Endothelial cell of umbilical vein (primary cell): ENCODE measurements around the gene AIG1. TPM values are rescaled to one million over a fixed set of nuclear protein-coding genes. Genes with fewer than 3 reads are reported as not detected.

Experiments used
- BruUV-seq: library from RNA; stranded (reverse); fragments of 400-500 nt; replicated peaks from 2 replicates; lab custom pipeline; 2021; lab: Mats Ljungman, UMichigan
- CTCF ChIA-PET: fragments of 300-600, 350-600 bp; sonication (Branson Sonifier 250); formaldehyde crosslinking; loops from one replicate; lab custom pipeline; 2021; ENCODE audit warnings: antibody characterized with exemption, inconsistent platforms; lab: Charles Lee
- POLR2A ChIA-PET: fragments of 300-600, 350-600 bp; sonication (Branson Sonifier 250); formaldehyde crosslinking; loops from one replicate; lab custom pipeline; 2021; ENCODE audit warnings: antibody characterized with exemption, inconsistent platforms; lab: Charles Lee
- DNase-seq: peaks from one replicate; pipeline ENCODE4 v3.0.0-alpha.2; 2011; ENCODE audit warnings: low read depth, low spot score
- FAIRE-seq: peaks from 2 replicates; lab custom pipeline; 2011; peaks lifted over from hg19 to GRCh38; lab: Jason Lieb, UNC
- H2AFZ ChIP-seq: 2 replicates; pipeline ENCODE4 v1.6.0; 2012; ENCODE audit warnings: low read depth, low read length, control low read depth, inconsistent platforms
- H3K27ac ChIP-seq: 2 replicates; pipeline ENCODE4 v1.5.1; 2011; ENCODE audit warnings: low read depth, mild to moderate bottlenecking, control low read depth, low read length, moderate library complexity; ENCODE audit not compliant: insufficient read depth
- H3K27me3 ChIP-seq, 2 experiments: 2 replicates each; pipeline versions ENCODE4 v1.6.0 to v1.6.1; 2011; ENCODE audit warnings: low read length in 2 of 2, mixed read lengths in 1 of 2; ENCODE audit not compliant: control insufficient read depth in 2 of 2, insufficient read depth in 2 of 2
- H3K36me3 ChIP-seq, 2 experiments: 2 replicates in 1 of 2; 3 replicates in 1 of 2; pipeline ENCODE4 v1.5.1; 2011; ENCODE audit warnings: low read length in 2 of 2, mild to moderate bottlenecking in 1 of 2, moderate library complexity in 1 of 2; ENCODE audit not compliant: control insufficient read depth in 2 of 2, insufficient read depth in 2 of 2; ENCODE audit errors: extremely low read depth in 1 of 2
- H3K4me1 ChIP-seq: 3 replicates; pipeline ENCODE4 v1.5.1; 2011; ENCODE audit warnings: mild to moderate bottlenecking, low read length; ENCODE audit not compliant: control insufficient read depth, insufficient read depth; ENCODE audit errors: extremely low read depth
- H3K4me2 ChIP-seq: 2 replicates; pipeline ENCODE4 v1.6.1; 2011; ENCODE audit warnings: low read length, control low read depth, mixed read lengths; ENCODE audit not compliant: insufficient read depth
- H3K4me3 ChIP-seq, 3 experiments: fragments of 200-600 bp in 1 of 3; sonication (generic), shearing (Covaris generic) in 1 of 3; replicated peaks in 1 of 3; 2 replicates each; pipeline ENCODE4 v1.5.1; 2011 to 2016; ENCODE audit warnings: control low read depth in 3 of 3, low read length in 3 of 3, mild to moderate bottlenecking in 2 of 3, inconsistent platforms in 1 of 3, low read depth in 1 of 3, moderate library complexity in 1 of 3; ENCODE audit not compliant: insufficient read depth in 1 of 3
- H3K79me2 ChIP-seq: 2 replicates; pipeline ENCODE4 v1.6.0; 2012; ENCODE audit warnings: low read length, inconsistent platforms; ENCODE audit not compliant: control insufficient read depth, insufficient read depth
- H3K9ac ChIP-seq: replicated peaks from 2 replicates; pipeline ENCODE3; 2011; ENCODE audit warnings: low read length, control low read depth; ENCODE audit not compliant: insufficient read depth; ENCODE audit errors: extremely low read depth
- H3K9me1 ChIP-seq: replicated peaks from 3 replicates; pipeline ENCODE4 v1.6.0; 2011; ENCODE audit warnings: mild to moderate bottlenecking, low read length; ENCODE audit not compliant: control insufficient read depth, insufficient read depth; ENCODE audit errors: extremely low read depth
- H3K9me3 ChIP-seq: replicated peaks from 2 replicates; pipeline ENCODE4 v1.5.1; 2012; ENCODE audit warnings: low read length, inconsistent platforms; ENCODE audit not compliant: control insufficient read depth, insufficient read depth
- H4K20me1 ChIP-seq: replicated peaks from 2 replicates; pipeline ENCODE3; 2011; ENCODE audit warnings: mild to moderate bottlenecking, low read length; ENCODE audit not compliant: control insufficient read depth, insufficient read depth; ENCODE audit errors: extremely low read depth
- EZH2 ChIP-seq: IDR thresholded peaks from 2 replicates; pipeline ENCODE4 v1.6.1; 2012; ENCODE audit warnings: borderline replicate concordance, low read depth, mild to moderate bottlenecking, moderate library complexity, low read length, inconsistent platforms; ENCODE audit not compliant: severe bottlenecking
- FOS ChIP-seq: IDR thresholded peaks from 2 replicates; pipeline ENCODE4 v1.6.1; 2011; ENCODE audit warnings: mild to moderate bottlenecking, low read length, moderate library complexity, borderline replicate concordance; ENCODE audit not compliant: insufficient read depth
- GATA2 ChIP-seq: IDR thresholded peaks from 2 replicates; pipeline ENCODE4 v1.7.0; 2011; ENCODE audit warnings: low read depth, mild to moderate bottlenecking, moderate library complexity, mixed read lengths, low read length; ENCODE audit not compliant: insufficient read length, insufficient read depth
- JUN ChIP-seq: IDR thresholded peaks from 2 replicates; pipeline ENCODE4 v1.6.1; 2011; ENCODE audit warnings: borderline replicate concordance, low read depth; ENCODE audit not compliant: insufficient read length, insufficient read depth
- MAX ChIP-seq: IDR thresholded peaks from 2 replicates; pipeline ENCODE4 v1.6.1; 2011; ENCODE audit not compliant: insufficient read depth, insufficient read length
- MYC ChIP-seq: IDR thresholded peaks from one replicate; pipeline ENCODE4 v1.6.1; 2011; ENCODE audit warnings: mild to moderate bottlenecking, low read depth, low read length
- POLR2A ChIP-seq: IDR thresholded peaks from 2 replicates; pipeline ENCODE4 v1.6.1; 2012; ENCODE audit warnings: low read depth, mild to moderate bottlenecking, control low read depth, low read length
- POLR2AphosphoS5 ChIP-seq: IDR thresholded peaks from 2 replicates; pipeline ENCODE4 v1.6.1; 2012; ENCODE audit warnings: low read depth, mild to moderate bottlenecking, control low read depth, low read length, moderate library complexity; ENCODE audit not compliant: insufficient read depth
- dilution Hi-C: fragments of 300-500 bp; cut with MboI; formaldehyde crosslinking; loops from one replicate; pipeline ENCODE4 v1.15.0; 2019; ENCODE audit warnings: low sequenced_read_pairs; ENCODE audit not compliant: extremely low pct_ligation_motif_present
- intact Hi-C: fragments of 100-400 bp; cut with micrococcal nuclease; formaldehyde crosslinking; loops from one replicate; pipeline ENCODE4 v1.10.0; 2022
- polyA plus RNA-seq, 4 experiments: library from polyadenylated mRNA; depleted of rRNA in 3 of 4; stranded (reverse) in 3 of 4; unstranded in 1 of 4; fragments of >200 nt; gene quantifications; 2 replicates each; pipeline versions ENCODE4 v1.2.1 to v1.2.3, GENCODE V29; 2011 to 2012; ENCODE audit warnings: missing spikeins in 1 of 4
- total RNA-seq: library from RNA; stranded (reverse); gene quantifications from 2 replicates; pipeline ENCODE4 v1.2.3, GENCODE V29; 2021
- TF ChIP-seq, protein P1 (sequence below), 2 donors: IDR thresholded peaks; 1 replicate in 1 of 2; 2 replicates in 1 of 2; pipeline ENCODE4 v1.5.1; 2011; ENCODE audit warnings: low read length in 2 of 2, mild to moderate bottlenecking in 2 of 2, moderate library complexity in 2 of 2, control low read depth in 1 of 2, inconsistent platforms in 1 of 2, low read depth in 1 of 2; ENCODE audit not compliant: insufficient read depth in 1 of 2; ENCODE audit errors: extremely low read depth in 1 of 2

Gene AIG1
- total and polyA plus RNA-seq, 2 donors (not counting 3 experiments of a cell fraction or from before 2014, with no cell fraction given), result 17.7 to 22.7 TPM

GRCh38 chr6:143054329-143054728, 6.4 kb upstream of the AIG1 start:
- TF ChIP-seq FOS (no peak), POLR2A (no peak), MYC (no peak), MAX (no peak), POLR2AphosphoS5 (no peak), JUN (no peak), EZH2 (no peak), GATA2 (no peak)
- TF ChIP-seq, protein P1, sequence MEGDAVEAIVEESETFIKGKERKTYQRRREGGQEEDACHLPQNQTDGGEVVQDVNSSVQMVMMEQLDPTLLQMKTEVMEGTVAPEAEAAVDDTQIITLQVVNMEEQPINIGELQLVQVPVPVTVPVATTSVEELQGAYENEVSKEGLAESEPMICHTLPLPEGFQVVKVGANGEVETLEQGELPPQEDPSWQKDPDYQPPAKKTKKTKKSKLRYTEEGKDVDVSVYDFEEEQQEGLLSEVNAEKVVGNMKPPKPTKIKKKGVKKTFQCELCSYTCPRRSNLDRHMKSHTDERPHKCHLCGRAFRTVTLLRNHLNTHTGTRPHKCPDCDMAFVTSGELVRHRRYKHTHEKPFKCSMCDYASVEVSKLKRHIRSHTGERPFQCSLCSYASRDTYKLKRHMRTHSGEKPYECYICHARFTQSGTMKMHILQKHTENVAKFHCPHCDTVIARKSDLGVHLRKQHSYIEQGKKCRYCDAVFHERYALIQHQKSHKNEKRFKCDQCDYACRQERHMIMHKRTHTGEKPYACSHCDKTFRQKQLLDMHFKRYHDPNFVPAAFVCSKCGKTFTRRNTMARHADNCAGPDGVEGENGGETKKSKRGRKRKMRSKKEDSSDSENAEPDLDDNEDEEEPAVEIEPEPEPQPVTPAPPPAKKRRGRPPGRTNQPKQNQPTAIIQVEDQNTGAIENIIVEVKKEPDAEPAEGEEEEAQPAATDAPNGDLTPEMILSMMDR (IDR thresholded peaks at IDR 0.05; ENCODE audit: extremely low read depth in 1 of 2, insufficient read depth in 1 of 2, low read depth in 1 of 2, low read length in 2 of 2), result no peak
- dilution Hi-C loops, result no loop called here
- no peak overlapping the region for H3K4me2 ChIP-seq
- no peaks in the 10 kb centered on the region for H4K20me1 ChIP-seq
- no peak overlapping the region for H3K27ac ChIP-seq
- H3K9ac ChIP-seq, result no peak overlapping the region
- H3K4me3 ChIP-seq, result no peak overlapping the region
- no peaks in the 10 kb centered on the region for H3K9me3 ChIP-seq
- BruUV-seq, result no TSS peak
- no peak overlapping the region for H2AFZ ChIP-seq
- DNase-seq (no peak), FAIRE-seq (no peak)
- CTCF ChIA-PET, result no interaction called here
- intact Hi-C loops, result no loop called here
- POLR2A ChIA-PET, result no interaction called here
- H3K79me2 ChIP-seq, result no peaks in the 10 kb centered on the region
- no peaks in the 10 kb centered on the region for H3K36me3 ChIP-seq
- peaks cover 0 to 4% of the 10 kb centered on the region in 2 experiments for H3K27me3 ChIP-seq
- no peaks in the 10 kb centered on the region for H3K4me1 ChIP-seq
- H3K9me1 ChIP-seq, result no peaks in the 10 kb centered on the region
